KMS-11 (cell line): Measurements from ENCODE around the gene KRT3.

ENCODE experiments used
- H2AFZ ChIP-seq: fragments of 200-600 bp; sonication (generic); 2 replicates; pipeline ENCODE4 v1.6.1; 2016; ENCODE audit warnings: antibody characterized with exemption, mixed run types, low read depth
- H3K27ac ChIP-seq: fragments of 200-600 bp; sonication (generic); 2 replicates; pipeline ENCODE4 v1.6.1; 2016; ENCODE audit warnings: mild to moderate bottlenecking, mixed run types
- H3K27me3 ChIP-seq: fragments of 200-600 bp; sonication (generic); 2 replicates; pipeline ENCODE4 v1.6.1; 2017; ENCODE audit warnings: mild to moderate bottlenecking, low read depth, mixed run types, moderate library complexity; ENCODE audit not compliant: insufficient read depth
- H3K36me3 ChIP-seq: fragments of 200-600 bp; sonication (generic); 2 replicates; pipeline ENCODE4 v1.6.1; 2017; ENCODE audit warnings: mild to moderate bottlenecking, mixed run types; ENCODE audit not compliant: insufficient read depth
- H3K4me1 ChIP-seq: fragments of 200-600 bp; sonication (generic); 2 replicates; pipeline ENCODE4 v1.6.1; 2016; ENCODE audit warnings: mild to moderate bottlenecking, low read depth, mixed run types; ENCODE audit not compliant: poor library complexity, severe bottlenecking
- H3K4me2 ChIP-seq: fragments of 200-600 bp; sonication (generic); 2 replicates; pipeline ENCODE4 v1.7.0; 2016; ENCODE audit warnings: mild to moderate bottlenecking, mixed run types
- H3K4me3 ChIP-seq: fragments of 200-600 bp; sonication (generic); IDR thresholded peaks from 2 replicates; pipeline ENCODE4 v1.6.1; 2017; ENCODE audit warnings: low read depth, low read length, mixed read lengths; ENCODE audit not compliant: insufficient read depth
- H3K79me2 ChIP-seq: fragments of 200-600 bp; sonication (generic); 2 replicates; pipeline ENCODE4 v1.6.1; 2016; ENCODE audit warnings: low read depth, mixed run types; ENCODE audit not compliant: insufficient read depth
- H3K9ac ChIP-seq: fragments of 200-600 bp; sonication (generic); 2 replicates; pipeline ENCODE4 v1.6.1; 2016; ENCODE audit warnings: mild to moderate bottlenecking, mixed run types
- H4K20me1 ChIP-seq: fragments of 200-600 bp; sonication (generic); 2 replicates; pipeline ENCODE4 v1.6.1; 2016; ENCODE audit warnings: mild to moderate bottlenecking, mixed run types; ENCODE audit not compliant: insufficient read depth
- TF ChIP-seq, protein P1 (sequence below): fragments of 200-600 bp; sonication (generic); conservative IDR thresholded peaks from 2 replicates; pipeline ENCODE4 v1.6.1; 2017; ENCODE audit warnings: low read depth, mild to moderate bottlenecking, antibody characterized with exemption, low read length, moderate library complexity, mixed read lengths

The KRT3 gene

GRCh38 chr12:52821071-52821730 is 25.3 kb upstream of the KRT3 start:
- TF ChIP-seq, protein P1, sequence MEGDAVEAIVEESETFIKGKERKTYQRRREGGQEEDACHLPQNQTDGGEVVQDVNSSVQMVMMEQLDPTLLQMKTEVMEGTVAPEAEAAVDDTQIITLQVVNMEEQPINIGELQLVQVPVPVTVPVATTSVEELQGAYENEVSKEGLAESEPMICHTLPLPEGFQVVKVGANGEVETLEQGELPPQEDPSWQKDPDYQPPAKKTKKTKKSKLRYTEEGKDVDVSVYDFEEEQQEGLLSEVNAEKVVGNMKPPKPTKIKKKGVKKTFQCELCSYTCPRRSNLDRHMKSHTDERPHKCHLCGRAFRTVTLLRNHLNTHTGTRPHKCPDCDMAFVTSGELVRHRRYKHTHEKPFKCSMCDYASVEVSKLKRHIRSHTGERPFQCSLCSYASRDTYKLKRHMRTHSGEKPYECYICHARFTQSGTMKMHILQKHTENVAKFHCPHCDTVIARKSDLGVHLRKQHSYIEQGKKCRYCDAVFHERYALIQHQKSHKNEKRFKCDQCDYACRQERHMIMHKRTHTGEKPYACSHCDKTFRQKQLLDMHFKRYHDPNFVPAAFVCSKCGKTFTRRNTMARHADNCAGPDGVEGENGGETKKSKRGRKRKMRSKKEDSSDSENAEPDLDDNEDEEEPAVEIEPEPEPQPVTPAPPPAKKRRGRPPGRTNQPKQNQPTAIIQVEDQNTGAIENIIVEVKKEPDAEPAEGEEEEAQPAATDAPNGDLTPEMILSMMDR, result no peak
- Histone ChIP-seq H3K9ac (no peak overlapping the region), H3K4me2 (no peak overlapping the region), H3K27ac (no peak overlapping the region), H3K36me3 (no peaks in the 10 kb centered on the region), H3K4me3 (no peak overlapping the region), H2AFZ (no peak overlapping the region), H4K20me1 (no peaks in the 10 kb centered on the region), H3K79me2 (no peaks in the 10 kb centered on the region), H3K4me1 (no peaks in the 10 kb centered on the region), H3K27me3 (peaks cover 51% of the 10 kb centered on the region)

DNA sequence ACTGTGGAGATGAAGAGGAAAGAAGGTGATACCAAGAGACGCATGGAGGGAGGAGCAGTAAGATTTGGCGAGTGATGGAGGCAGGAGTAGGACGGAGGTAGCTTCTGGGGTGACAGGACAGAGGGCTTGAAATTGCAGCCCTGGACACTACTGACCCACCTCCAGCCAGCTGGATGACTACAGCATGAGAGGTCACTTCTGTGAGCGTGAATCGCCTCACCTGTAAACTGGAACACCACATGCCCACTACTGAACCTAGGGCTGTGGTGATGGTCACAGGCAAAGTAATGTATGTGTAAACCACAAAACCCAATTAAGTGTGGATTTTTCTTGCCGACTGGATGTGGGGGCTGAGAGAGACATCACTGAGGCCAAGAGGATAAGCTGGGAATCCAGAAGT is 24.6 kb upstream of the KRT3 start:
- Histone ChIP-seq H3K27me3 (peaks cover 56% of the 10 kb centered on the region), H3K36me3 (no peaks in the 10 kb centered on the region), H4K20me1 (no peaks in the 10 kb centered on the region), H3K9ac (no peak overlapping the region), H3K4me3 (no peak overlapping the region), H3K27ac (no peak overlapping the region), H3K4me1 (no peaks in the 10 kb centered on the region), H3K79me2 (no peaks in the 10 kb centered on the region), H2AFZ (no peak overlapping the region), H3K4me2 (no peak overlapping the region)
- TF ChIP-seq, protein P1, result no peak

- H3K4me1 ChIP-seq, result no peaks in the 10 kb centered on the region
- no peak overlapping the region for H3K9ac ChIP-seq
- H3K27me3 ChIP-seq, result peaks cover 57% of the 10 kb centered on the region
- no peak overlapping the region for H2AFZ ChIP-seq
- TF ChIP-seq, protein P1, result no peak
- no peaks in the 10 kb centered on the region for H4K20me1 ChIP-seq
- no peak overlapping the region for H3K4me2 ChIP-seq
- H3K36me3 ChIP-seq, result no peaks in the 10 kb centered on the region
- no peak overlapping the region for H3K4me3 ChIP-seq
- H3K27ac ChIP-seq, result no peak overlapping the region
- no peaks in the 10 kb centered on the region for H3K79me2 ChIP-seq
Observed at GRCh38 chr12:52819731-52820510, 24.0 kb upstream of the KRT3 start.

DNA sequence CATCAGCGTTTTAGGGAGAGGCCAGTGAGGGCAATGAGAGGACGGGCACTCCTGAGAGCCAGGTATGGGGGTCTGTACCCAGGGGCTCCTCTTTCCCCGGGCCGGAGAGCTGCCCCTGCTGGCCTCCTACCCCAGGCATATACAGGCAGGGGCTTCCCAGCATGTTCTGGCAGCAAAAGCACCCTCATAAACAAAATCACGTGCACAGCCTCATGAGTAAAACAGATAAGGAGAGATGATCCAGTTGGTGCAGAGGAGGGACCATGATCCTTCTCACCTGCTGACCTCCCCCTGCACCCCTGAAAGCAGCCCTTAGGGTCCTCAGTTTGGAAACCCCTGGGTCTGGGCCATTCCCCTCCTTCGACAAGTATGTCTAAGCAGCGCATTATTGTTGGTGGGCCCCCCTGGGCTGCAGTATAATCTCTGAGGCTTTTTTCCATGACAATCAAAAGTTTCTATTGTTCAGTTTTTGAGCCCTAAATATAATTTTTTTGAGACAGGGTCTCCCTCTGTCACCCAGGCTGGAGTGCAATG is 23.0 kb upstream of the KRT3 start:
- Histone ChIP-seq H3K27ac (no peak overlapping the region), H3K27me3 (peaks cover 55% of the 10 kb centered on the region)
- TF ChIP-seq, protein P1, result no peak

More for the DNA sequence above, 23.0 kb upstream of the KRT3 start:
- Histone ChIP-seq H3K9ac (no peak overlapping the region), H3K79me2 (no peaks in the 10 kb centered on the region), H3K4me2 (no peak overlapping the region), H3K4me3 (no peak overlapping the region), H3K4me1 (no peaks in the 10 kb centered on the region), H2AFZ (no peak overlapping the region), H4K20me1 (no peaks in the 10 kb centered on the region), H3K36me3 (no peaks in the 10 kb centered on the region)
